CD4-positive, CD25-positive, alpha-beta regulatory T cell (primary cell): Measurements from ENCODE around the gene PPM1F. TPM values are rescaled to one million over a fixed set of nuclear protein-coding genes. Genes with fewer than 3 reads are reported as not detected.

Experiments
- ATAC-seq, 2 donors: fragments of 150-1000 bp; cut with Tn5 transposase; one replicate each; pipeline ENCODE4 v1.10.0; 2021; ENCODE audit warnings: low read depth in 2 of 2, moderate number of reproducible peaks in 2 of 2, moderate library complexity in 1 of 2
- DNase-seq, 3 donors: peaks; one replicate each; pipeline versions ENCODE4 v3.0.0 to v3.0.0-alpha.2; 2012 to 2022; ENCODE audit warnings: mixed read lengths in 1 of 3
- H3K27ac ChIP-seq: one replicate; pipeline ENCODE4 v1.7.0; 2013; ENCODE audit warnings: mild to moderate bottlenecking, low read length; ENCODE audit not compliant: insufficient read depth, poor library complexity, severe bottlenecking
- H3K27me3 ChIP-seq: one replicate; pipeline ENCODE4 v1.7.0; 2013; ENCODE audit warnings: low read length; ENCODE audit not compliant: control insufficient read depth, insufficient read depth
- H3K36me3 ChIP-seq: one replicate; pipeline ENCODE4 v1.7.0; 2013; ENCODE audit warnings: mild to moderate bottlenecking, low read length, moderate library complexity; ENCODE audit not compliant: control insufficient read depth, insufficient read depth
- H3K4me1 ChIP-seq: 2 replicates; pipeline ENCODE4 v1.7.0; 2013; ENCODE audit warnings: mild to moderate bottlenecking, low read length; ENCODE audit not compliant: insufficient read depth, control insufficient read depth, poor library complexity, severe bottlenecking
- H3K4me3 ChIP-seq: one replicate; pipeline ENCODE4 v1.7.0; 2013; ENCODE audit warnings: low read depth, mild to moderate bottlenecking, low read length, moderate library complexity
- H3K9me3 ChIP-seq, 2 experiments: 1 replicate in 1 of 2; 2 replicates in 1 of 2; pipeline ENCODE4 v1.7.0; 2013; ENCODE audit warnings: low read length in 2 of 2, mild to moderate bottlenecking in 1 of 2, moderate library complexity in 1 of 2; ENCODE audit not compliant: control insufficient read depth in 2 of 2
- H3K27ac Mint-ChIP-seq, 3 donors: one replicate each; pipeline ENCODE4 v1.8.0; 2020 to 2022; ENCODE audit warnings: mild to moderate bottlenecking in 3 of 3, mixed read lengths in 3 of 3, moderate library complexity in 2 of 3
- H3K27me3 Mint-ChIP-seq: one replicate; pipeline ENCODE4 v1.8.0; 2022; ENCODE audit warnings: mild to moderate bottlenecking, mixed read lengths
- H3K36me3 Mint-ChIP-seq: one replicate; pipeline ENCODE4 v1.8.0; 2020; ENCODE audit warnings: mixed read lengths
- H3K4me1 Mint-ChIP-seq, 4 donors: one replicate each; pipeline ENCODE4 v1.8.0; 2020 to 2022; ENCODE audit warnings: mixed read lengths in 4 of 4, mild to moderate bottlenecking in 1 of 4
- H3K4me3 Mint-ChIP-seq, 4 donors: one replicate each; pipeline ENCODE4 v1.8.0; 2020 to 2022; ENCODE audit warnings: mild to moderate bottlenecking in 4 of 4, mixed read lengths in 4 of 4, moderate library complexity in 3 of 4
- H3K9me3 Mint-ChIP-seq, 7 donors: one replicate each; pipeline ENCODE4 v1.8.0; 2020 to 2022; ENCODE audit warnings: mixed read lengths in 7 of 7, mild to moderate bottlenecking in 3 of 7, moderate library complexity in 2 of 7
- polyA plus RNA-seq, 4 donors: library from polyadenylated mRNA; unstranded; fragments of 300-500 nt; fragmentation: Illumina TruSeq; gene quantifications; one replicate each; pipeline ENCODE4 v1.2.3, GENCODE V29; 2021
- total RNA-seq: library from RNA; stranded (reverse); gene quantifications from one replicate; pipeline ENCODE4 v1.2.3, GENCODE V29; 2022

Gene PPM1F
- total and polyA plus RNA-seq, 5 donors from 2014 or later, result 5.6 to 19.6 (median 7.1) TPM

DNA sequence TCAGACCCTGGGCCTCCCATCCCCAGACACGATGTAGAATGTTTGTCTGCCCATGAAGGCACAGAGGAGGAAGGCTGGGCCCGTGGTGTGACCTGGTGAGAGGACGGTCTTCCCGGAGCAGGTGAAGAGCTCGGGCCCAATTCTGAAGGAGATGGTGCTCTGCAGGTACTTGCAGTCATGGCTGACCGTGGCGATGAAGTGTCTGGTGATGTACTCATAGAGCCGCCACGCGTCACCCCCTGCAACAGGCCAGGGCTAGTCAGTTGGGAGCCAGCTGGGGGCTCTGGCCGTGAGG is 10.0 kb upstream of the PPM1F start:
- no peaks in the 10 kb centered on the region for H3K27me3 ChIP-seq
- H3K4me3 ChIP-seq, result no peak overlapping the region
- H3K4me3 Mint-ChIP-seq, result no peak overlapping the region
- H3K36me3 ChIP-seq, result peaks cover 59% of the 10 kb centered on the region
- DNase-seq (no peak), ATAC-seq (no peak)
- no peaks in the 10 kb centered on the region for H3K9me3 Mint-ChIP-seq
- no peak overlapping the region for H3K27ac Mint-ChIP-seq
- H3K4me1 Mint-ChIP-seq, result no peaks in the 10 kb centered on the region
- no peaks in the 10 kb centered on the region for H3K9me3 ChIP-seq
- H3K27ac ChIP-seq, result no peak overlapping the region
- no peaks in the 10 kb centered on the region for H3K27me3 Mint-ChIP-seq
- no peaks in the 10 kb centered on the region for H3K4me1 ChIP-seq
- H3K36me3 Mint-ChIP-seq, result peaks cover 26% of the 10 kb centered on the region

DNA sequence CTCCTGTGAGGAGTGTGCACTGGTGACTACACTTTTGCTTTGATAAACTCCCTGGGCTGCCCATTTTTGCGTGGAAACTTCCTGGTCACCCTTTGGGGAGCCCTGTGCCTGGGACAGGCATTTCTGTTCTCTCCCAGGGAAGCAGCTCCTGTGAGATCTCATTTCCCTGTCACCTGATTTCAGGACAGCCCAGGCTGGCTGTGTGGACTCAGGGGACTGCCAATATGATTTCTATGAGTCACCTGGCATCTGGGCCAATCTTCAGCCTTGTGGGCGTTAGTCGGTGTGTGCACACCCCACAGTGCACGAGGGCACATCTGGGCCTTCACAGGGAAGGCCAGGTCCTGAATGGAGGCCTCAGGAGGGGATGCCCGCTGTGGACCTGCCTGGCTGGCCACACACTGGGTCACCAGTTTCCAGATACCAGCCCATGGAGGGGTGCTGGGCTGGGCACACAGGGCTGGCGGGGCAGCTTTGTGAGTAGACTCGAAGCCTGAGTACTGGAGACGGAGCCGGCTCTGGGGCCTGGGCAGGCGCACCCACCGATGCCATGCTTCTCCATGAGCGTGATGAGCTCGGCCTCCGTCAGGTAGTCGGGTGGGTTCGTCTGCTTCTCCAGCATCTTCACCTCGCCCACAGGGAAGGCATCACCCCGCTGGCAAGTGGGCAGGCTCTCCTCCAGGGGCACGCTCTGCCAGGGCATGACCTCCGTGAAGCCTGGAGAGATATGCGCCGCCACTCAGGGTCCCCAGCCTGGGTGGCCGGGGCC is 9.4 kb upstream of the PPM1F start:
- Mint-ChIP-seq H3K4me1 (no peaks in the 10 kb centered on the region), H3K27me3 (no peaks in the 10 kb centered on the region), H3K9me3 (no peaks in the 10 kb centered on the region), H3K27ac (no peak overlapping the region), H3K36me3 (peaks cover 21% of the 10 kb centered on the region), H3K4me3 (no peak overlapping the region)
- no peak for ATAC-seq
- Histone ChIP-seq H3K4me3 (no peak overlapping the region), H3K4me1 (no peaks in the 10 kb centered on the region), H3K36me3 (peaks cover 53% of the 10 kb centered on the region), H3K9me3 (no peaks in the 10 kb centered on the region), H3K27ac (no peak overlapping the region), H3K27me3 (no peaks in the 10 kb centered on the region)
- no peak for DNase-seq

DNA sequence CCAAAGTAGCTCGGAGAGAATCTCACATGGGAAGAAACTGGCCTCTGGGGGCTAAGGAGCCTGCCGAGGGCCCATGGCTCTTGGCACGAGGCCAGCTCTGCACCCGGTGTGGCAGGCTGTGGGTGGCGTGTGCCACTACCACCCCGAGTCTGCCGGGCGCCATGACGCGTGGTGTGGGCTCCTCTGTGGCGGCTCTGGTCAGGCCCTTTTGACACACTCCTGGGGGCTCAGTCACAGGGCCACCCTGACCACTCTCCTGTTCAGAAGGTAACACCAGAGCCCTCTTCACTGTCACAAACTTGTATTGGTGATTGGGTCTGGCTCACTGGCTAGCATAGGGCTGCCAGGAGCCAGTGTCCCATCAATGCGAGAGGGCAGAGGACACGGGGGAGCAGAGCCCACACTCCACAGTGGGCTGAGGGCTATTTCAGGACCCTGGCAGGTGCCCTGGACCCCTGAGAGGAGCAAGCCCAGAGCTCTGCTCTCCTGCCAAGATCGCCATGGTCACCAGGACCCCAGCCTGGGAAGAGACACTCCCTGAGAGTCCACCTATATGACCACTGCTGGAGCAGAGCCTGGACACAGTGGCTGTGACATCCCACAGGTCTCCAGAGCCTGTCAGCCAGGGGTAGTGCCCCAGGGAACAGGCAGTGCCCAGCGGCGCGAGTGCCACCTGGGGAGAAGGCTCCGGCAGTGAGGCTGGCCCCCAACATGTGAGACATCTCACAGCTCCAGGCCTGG is 8.6 kb upstream of the PPM1F start:
- no peaks in the 10 kb centered on the region for H3K27me3 Mint-ChIP-seq

DNA sequence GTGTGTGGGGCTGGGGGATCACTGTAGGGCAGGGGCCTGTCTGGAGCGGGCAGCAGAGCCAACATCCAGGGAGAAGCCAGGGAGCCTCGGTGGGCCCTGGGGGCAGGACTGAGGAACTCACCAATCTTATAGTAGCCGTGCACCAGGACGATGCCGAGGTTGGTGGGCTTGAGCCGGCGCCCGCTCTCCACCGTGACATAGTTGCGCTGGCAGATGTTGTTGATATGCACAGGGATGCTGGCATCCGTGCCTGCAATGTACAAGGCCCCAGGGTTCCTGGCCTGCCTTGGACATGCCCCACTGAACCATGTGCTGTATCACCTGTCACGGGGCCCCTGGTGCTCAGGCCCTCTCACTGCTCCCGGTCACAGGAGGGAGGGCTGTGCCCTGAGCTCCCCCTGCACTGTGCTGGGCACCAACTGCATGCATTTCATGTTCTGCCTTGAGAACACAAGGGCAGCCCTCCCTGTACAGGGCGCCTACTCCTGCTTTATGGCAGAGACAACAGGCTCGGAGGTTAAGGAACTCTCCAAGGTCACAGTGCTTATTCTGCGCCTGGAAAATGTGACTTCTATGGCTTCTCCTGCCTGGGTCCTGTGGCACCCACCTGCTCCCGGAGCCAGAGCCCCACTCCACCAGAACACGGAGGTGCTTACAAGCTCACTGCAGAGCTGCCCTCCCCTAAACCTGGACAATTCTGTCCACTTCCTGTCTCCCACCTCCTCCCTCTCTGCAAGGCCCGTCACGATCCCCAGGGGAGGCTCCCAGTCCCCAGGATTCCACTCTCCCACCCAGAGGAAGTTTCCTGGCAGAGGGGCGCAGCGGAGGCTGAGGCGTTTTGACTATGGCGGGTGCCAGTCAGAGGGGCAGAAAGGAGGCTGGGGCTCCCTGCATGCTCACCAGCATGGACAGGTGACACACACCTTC is 7.8 kb upstream of the PPM1F start:
- Histone ChIP-seq H3K4me1 (no peaks in the 10 kb centered on the region), H3K27me3 (no peaks in the 10 kb centered on the region), H3K27ac (no peak overlapping the region), H3K9me3 (no peaks in the 10 kb centered on the region), H3K36me3 (peaks cover 39% of the 10 kb centered on the region), H3K4me3 (no peak overlapping the region)
- Mint-ChIP-seq H3K36me3 (peaks cover 16% of the 10 kb centered on the region), H3K27me3 (no peaks in the 10 kb centered on the region), H3K4me3 (no peak overlapping the region), H3K9me3 (no peaks in the 10 kb centered on the region), H3K27ac (no peak overlapping the region), H3K4me1 (no peaks in the 10 kb centered on the region)
- no peak for ATAC-seq
- DNase-seq, result no peak

More for the DNA sequence above, 8.6 kb upstream of the PPM1F start:
- Histone ChIP-seq H3K4me3 (no peak overlapping the region), H3K36me3 (peaks cover 45% of the 10 kb centered on the region), H3K9me3 (no peaks in the 10 kb centered on the region), H3K27ac (no peak overlapping the region), H3K4me1 (no peaks in the 10 kb centered on the region), H3K27me3 (no peaks in the 10 kb centered on the region)
- H3K4me3 Mint-ChIP-seq, result no peak overlapping the region
- DNase-seq, result no peak
- H3K27ac Mint-ChIP-seq, result no peak overlapping the region
- H3K36me3 Mint-ChIP-seq, result peaks cover 16% of the 10 kb centered on the region
- H3K9me3 Mint-ChIP-seq, result no peaks in the 10 kb centered on the region
- no peaks in the 10 kb centered on the region for H3K4me1 Mint-ChIP-seq
- ATAC-seq, result no peak

DNA sequence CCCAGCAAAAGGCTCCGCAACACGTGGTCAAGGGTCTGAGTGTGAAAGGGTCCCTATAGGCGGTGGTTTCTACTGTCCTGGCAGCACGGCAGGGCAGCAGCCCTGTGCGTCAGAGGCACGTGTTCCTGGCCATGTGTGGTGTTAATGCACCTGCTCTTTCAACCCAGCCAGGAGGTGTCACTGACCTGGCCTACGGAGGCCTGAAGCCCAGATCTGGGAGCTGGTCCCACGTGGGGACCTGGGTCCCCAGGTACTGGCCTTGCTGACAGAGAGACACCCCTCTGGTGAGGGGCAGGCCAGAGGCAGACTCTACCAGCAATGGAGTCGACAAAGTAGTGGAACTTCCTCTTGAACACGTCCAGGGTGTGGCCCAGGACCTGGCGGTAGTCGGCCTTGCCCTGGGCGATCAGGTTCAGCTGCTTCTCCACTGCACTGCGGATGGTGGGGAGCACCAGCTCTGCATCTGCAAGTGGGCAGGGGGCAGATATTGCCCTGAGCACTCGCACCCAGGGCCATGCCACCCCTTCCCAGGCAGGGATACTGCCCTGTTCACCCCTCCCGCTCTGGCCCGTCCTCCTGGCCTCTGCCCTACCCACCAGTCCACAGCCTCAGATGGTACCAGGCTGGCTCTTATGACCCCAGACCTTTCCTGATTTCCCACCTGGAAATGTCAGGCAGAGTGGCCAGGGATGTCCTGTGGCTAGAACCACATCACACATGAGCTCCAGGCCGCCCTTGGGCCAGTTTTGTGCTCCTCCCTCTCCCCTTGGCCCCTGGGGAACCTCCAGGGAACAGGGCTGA is 6.8 kb upstream of the PPM1F start:
- H3K27ac ChIP-seq, result no peak overlapping the region
- peaks cover 12% of the 10 kb centered on the region for H3K36me3 Mint-ChIP-seq
- H3K27me3 ChIP-seq, result no peaks in the 10 kb centered on the region
- no peaks in the 10 kb centered on the region for H3K4me1 ChIP-seq
- H3K9me3 Mint-ChIP-seq, result no peaks in the 10 kb centered on the region
- DNase-seq (no peak), ATAC-seq (no peak)
- peaks cover 29% of the 10 kb centered on the region for H3K36me3 ChIP-seq
- H3K27me3 Mint-ChIP-seq, result no peaks in the 10 kb centered on the region
- H3K4me1 Mint-ChIP-seq, result no peaks in the 10 kb centered on the region
- no peak overlapping the region for H3K4me3 Mint-ChIP-seq
- H3K4me3 ChIP-seq, result no peak overlapping the region
- H3K27ac Mint-ChIP-seq, result peak overlapping the region in 1 of 3 donors; percentile 15
- no peaks in the 10 kb centered on the region for H3K9me3 ChIP-seq

DNA sequence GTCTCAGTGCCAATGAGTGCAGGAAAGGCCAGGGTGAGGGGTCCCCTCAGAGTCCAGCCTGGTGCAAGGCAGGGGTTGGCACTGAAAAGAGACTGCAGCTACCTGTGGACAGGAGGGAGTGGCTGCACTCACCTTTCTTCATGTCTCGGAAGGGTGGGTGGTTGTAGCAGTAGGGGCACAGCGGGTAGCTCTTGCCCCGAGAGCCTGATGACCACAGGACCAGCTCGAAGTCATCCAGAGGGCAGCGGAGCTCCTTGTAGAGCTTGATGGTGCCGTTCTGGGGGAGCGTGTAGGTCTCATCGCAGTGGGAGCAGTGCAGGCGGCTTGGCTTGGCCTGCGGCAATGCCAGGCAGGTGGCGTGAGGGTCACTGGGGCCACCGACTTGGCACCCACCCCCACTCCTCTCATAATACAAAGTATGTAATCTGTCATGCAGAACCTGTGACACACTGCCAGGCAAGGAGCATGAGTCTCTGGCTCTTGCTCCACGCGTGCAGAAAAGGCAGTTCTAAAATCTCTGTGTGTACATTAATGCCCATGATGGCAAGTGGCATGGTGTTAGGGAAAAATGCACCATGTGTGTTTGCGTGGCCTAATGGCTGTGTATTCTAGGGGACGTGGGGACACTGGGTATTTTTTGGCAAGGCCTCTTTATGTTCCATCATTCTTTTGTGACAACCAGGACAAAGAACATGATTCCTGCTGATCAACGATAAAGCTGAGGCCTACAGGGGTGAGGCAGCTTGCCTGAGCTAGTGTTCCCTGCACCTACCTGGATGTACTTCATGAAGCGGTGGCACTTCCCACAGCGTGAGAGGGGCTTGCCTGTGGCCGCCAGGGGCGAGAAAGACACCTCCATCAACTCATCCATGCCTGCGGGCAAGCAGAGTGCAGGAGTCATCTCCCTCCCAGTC is 6.0 kb upstream of the PPM1F start:
- H3K36me3 ChIP-seq, result peaks cover 22% of the 10 kb centered on the region
- Mint-ChIP-seq H3K9me3 (no peaks in the 10 kb centered on the region), H3K4me1 (no peaks in the 10 kb centered on the region), H3K36me3 (peaks cover 12% of the 10 kb centered on the region), H3K27ac (no peak overlapping the region), H3K4me3 (no peak overlapping the region), H3K27me3 (no peaks in the 10 kb centered on the region)
- no peaks in the 10 kb centered on the region for H3K27me3 ChIP-seq
- DNase-seq, result no peak
- no peaks in the 10 kb centered on the region for H3K9me3 ChIP-seq
- no peaks in the 10 kb centered on the region for H3K4me1 ChIP-seq
- ATAC-seq, result no peak
- no peak overlapping the region for H3K27ac ChIP-seq
- H3K4me3 ChIP-seq, result no peak overlapping the region
